GM18861 (cell line): ENCODE results near the gene SH3TC2.

ENCODE experiments used
- ATAC-seq: cut with Tn5 transposase; IDR thresholded peaks from one replicate; pipeline ENCODE4 v1.9.1; 2021; ENCODE audit not compliant: unreplicated experiment

The SH3TC2 gene

DNA sequence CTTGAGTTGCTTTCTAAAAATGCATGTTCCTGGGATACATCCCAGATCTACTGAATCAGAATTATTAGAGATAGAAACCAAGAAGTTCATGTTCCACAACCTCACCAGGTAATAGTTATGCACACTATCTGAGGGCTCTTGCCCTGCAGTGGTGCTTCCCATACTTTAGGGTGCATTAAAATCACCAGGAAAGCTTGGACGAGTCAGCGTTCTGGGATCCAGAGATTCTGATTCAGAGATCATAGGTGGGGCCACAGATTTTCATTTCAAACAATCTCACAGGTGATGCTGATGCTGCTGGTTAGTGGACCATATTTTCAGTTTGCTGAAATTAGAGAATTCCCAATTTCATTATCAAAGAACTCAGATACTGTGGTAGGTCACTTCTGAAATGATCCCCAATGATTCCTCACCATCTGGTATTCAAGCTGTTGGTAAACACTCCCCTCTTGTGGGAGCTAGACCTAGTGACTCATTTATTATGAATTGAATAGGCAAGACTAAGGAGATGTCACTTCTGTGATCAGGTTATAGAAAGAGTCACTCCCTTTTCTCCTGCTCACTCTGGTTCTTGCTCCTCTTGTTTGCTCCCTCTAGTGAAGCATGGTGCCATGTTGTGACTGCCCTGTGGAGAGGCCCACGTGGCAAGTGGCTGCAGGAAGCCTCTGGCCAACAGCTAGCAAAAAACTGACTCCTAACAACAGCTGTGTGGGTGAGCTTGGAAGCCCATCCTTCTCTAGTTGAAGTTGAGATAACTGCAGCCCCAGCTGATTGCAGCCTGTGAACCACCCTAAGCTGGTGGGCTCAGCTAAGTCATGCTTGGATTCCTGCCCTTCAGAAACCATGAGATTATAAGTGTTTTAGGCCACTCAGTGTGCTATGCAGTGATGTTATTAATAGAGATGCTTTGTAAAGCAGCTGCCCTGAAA lies 59.8 kb downstream of the SH3TC2 start:
- no peak for ATAC-seq

DNA sequence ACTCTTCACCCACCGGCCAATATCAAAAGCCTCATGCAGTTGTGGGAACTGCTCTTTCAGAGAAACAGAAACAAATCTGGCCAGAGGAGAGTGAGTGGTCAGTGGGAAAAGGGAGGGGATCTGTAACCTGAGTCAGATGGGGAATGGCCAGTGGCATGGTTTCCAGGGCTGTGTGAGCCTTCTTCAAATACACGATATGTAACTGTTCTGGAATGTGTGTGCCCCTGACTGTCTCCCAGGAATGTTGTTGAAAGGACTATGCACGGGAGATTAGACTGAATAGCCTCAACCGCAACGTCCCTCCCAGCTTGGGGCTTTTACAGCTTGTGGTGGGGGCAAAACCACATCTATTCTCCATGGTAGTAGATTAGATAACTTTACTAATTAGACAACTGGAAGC lies 60.8 kb downstream of the SH3TC2 start:
- no peak for ATAC-seq

DNA sequence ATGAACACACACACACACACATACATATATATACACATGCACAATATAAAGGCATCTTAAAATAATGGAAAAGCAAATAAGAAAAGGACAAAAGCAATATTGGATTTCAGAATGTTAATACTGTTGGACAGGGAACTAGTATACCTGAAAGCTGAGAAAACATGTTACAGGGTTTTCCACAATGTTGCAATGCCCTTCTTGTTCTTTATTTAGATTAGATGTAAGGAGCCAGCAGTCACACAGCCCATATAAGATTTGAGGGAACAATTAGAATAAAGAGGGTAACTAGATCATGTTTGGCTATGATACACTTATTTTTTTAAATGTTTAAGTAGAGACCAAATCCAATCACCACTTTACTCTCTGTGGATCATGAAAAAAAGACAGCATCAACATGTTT lies 61.7 kb downstream of the SH3TC2 start:
- ATAC-seq = no peak

DNA sequence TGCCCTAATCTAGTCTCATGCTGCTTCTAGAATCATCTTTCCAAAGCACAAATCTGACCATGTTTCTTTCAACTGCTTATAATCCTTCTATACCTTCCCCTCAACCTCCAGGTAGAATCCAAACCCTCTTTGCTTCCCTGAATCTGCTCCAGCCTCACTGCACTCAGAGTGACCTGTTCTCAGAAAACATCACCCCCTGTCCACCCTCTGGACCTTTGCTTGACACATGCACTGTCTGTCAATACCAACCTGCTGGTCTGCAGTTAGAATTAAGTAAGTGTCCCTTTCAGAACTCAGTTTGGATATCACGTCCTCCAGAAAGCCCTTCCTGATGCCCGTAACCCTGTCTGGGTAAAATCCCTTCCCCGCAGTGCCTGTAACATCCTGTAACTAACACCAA lies 63.1 kb downstream of the SH3TC2 start:
- ATAC-seq = no peak

DNA sequence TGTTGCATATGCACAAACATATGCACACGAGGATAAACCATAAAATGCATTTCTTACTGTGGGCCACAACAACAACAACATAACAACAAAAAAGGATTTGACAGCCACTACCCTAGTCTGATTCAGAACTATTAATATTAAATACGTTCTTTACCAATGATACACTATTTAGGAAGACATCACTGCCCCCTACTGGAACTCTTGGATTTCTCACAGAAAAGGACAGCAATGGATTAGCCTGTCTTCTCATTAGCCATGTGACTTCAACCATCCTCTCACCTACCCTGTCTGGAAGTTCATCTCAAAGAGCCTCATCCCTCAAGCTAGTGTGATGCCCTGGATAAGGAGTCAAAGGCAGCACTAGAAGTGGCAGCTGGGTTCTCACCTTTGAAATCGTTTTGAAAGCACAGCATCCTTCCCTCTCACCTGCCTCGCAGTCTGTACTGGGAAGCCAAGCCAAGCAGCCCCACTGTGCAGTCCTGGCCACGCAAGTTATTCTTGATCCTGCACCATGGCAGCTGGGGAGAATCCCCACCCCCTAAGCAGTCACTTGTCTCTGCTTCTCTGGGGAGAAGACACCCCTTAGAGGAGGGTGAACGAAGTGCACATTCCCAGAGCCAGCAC lies 64.6 kb downstream of the SH3TC2 start:
- ATAC-seq = peak; percentile 59

DNA sequence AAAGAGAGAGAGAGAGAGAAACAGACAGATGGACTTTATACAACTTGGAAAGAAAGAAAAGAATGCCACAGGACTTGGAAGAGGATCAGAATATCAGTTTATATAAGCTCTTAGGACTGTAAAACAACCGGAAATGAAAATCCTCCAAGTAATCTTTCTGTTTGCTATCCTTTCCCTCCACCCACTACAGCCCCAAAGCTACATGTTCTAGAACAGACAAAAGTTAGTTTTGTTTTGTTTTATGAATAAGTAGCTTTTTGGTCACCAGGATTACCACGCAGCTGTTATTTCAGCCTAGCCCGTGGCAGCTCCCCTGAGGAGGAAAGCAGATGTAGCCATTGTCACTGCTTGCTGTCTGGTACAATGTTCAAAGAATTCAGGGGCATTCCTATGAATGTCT lies 66.6 kb downstream of the SH3TC2 start:
- ATAC-seq = no peak

DNA sequence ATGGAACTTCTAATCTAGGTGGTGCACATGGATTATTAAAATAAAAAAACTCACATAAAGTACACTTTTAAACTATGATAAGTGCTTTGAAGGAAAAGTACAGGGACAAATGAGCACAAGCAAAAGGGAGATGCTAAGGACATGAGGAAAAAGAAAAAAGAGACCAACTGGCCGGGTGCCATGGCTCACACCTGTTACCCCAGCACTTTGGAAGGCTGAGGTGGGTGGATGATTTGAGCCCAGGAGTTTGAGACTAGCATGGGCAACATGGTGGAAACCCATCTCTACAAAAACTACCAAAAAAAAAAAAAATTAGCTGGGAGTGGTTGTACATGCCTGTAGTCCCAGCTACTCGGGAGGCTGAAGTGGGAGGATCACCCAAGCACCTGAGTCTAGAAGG lies 67.1 kb downstream of the SH3TC2 start:
- ATAC-seq = no peak

DNA sequence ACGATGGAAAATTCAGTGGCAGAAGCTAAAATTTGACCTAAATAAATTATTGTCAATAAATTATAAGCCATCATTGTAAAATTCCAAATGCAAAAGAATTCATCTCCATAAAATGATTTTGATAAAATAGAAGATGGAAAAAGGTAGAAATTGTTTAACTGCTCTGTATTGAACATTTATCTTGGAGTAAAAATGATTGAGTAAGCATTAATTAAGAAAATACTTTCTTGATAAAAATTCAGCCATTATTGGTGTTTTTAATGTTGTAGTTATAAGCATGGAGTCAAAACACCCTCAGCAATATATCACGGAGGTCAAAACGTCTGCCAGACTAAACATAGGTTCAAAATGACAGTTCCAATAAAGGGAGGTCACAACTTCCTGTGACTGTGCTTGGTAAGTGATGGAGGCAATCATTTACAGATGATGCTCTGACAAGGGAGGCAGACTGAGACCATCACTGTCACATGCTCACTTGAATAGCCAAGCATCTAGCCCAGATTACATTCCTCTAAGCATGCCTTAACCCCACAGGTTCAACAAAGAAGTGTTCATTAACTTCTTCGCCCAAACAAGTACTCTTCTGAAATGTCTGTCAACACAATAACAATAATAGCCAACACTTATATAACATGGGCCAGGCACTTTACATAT lies 69.5 kb downstream of the SH3TC2 start:
- ATAC-seq = no peak

DNA sequence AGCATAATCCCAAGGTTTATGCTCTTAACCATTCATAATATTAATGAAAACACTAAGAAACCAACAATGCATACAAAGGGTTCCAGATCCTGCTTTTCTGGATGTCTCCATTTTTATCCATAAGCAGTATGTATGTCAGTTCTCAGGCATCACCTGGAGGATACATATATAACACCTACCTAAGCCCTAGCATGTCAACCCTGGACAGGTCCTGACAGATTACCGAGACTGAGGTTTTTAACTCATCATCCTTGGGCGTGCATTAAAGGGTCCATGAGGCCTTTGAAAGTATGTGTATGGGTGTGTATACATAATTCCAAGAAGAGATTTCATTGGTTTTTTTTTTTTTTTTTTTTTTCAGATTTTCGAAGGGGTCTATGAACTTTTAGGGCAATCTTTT lies 70.6 kb downstream of the SH3TC2 start:
- ATAC-seq = no peak

DNA sequence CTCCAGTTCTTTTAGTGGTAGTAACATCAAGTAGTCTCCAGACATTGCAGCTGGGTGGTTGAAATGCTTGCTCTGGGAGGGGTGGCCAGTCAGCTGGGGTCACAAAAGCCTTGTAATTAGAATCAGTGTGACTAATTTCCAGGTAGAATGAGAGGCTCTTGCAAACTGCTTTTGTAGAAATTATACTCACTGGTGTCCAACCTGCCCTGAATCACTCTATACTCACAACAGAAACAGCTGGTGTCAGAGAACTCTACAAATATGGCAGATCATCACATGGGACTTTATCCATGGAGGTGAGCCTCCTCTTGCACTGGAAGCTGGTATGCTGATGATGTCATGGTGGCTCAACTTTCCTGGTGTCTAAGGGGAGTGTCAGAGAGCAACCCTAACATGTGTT lies 71.3 kb downstream of the SH3TC2 start:
- ATAC-seq = no peak

DNA sequence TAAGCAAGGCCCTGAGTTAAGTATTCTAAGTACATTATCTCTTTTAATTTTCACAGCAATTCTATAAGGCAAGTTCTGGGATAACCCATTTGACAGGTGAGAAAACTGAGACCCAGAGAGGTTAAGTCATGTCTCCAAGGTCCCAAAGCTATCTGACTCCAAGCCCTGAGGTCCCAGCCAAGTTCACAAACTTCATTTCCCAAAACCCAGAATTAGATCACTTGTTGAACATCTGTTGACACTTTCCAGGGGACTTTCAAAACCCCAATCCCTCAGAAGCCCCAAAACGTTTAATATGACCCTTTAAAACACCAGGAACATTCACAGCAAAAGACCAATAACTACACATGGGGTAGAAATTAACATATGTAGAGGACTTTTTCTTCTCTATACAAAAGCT lies 72.0 kb downstream of the SH3TC2 start:
- ATAC-seq = no peak

DNA sequence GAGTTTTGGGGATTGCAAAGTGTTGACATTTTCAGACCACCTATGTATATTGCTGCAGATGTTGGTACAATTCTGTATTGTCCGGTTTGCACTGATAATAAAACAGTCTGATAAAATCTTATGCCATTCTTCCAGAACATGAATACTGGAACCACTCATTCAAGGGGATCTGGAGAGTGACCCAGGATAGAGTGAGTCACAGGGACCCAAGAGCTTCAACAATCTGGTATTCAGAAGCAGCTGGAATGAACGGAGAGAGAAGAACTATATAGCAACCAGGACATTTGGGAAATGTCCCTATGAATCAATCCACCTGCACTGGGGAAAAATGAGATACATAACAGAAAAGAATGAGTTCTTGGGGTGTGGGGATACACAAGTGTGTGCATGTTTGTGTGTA lies 73.3 kb downstream of the SH3TC2 start:
- ATAC-seq = no peak

DNA sequence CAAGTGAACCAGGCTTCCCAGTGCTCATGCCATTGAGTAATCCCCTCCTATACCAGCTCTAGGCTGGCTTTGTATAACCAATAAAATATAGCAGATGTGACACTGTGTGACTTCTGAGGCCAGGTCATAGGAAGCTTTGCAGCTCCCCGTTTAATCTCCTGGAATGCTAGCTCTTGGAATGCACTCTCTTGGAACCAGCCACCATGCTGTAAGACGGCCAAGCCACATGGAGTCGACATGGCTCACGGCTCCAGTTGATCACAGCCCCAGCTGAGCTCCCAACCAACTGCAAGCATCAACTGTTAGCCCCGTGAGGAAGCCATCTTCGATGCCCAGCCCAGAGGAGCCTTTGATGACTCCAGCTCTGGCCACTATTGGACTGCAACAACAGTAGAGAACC lies 74.5 kb downstream of the SH3TC2 start:
- ATAC-seq = no peak

DNA sequence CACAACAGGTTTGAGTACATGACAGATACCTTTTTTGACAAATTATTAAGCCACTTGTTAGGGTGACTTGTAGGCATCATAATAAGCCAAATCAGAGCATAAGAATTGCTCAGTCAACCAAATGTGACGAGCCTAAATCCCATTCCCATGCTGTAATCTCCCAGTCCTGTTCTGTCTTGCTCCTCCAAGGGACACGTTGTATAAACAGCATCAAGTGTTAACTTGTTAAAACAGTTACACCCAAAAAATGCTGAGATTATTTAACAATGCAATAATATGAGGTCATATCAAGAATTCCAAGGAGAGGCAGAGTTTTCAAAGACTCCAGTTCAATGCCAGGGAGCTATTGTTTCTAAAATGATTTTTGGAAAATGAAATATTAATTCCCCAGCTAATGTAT lies 76.2 kb downstream of the SH3TC2 start:
- ATAC-seq = no peak

DNA sequence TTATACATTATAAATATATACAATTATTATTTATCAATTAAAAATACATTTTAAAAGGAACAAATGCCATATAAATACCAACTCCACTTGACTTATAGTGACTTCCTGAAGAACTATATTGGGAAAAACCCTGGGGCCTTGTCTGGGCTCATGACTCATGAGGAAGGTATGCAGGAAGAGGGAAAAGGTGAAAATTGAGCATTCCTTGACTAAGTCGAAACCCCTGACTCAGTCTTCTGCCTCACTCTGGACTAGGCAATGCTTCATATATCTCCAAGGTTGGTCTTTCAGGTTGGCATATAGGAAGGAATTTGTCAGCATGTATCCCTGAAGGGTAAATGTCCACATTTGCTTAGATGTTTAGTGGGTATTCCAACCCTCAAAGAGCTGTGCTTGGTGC lies 78.5 kb downstream of the SH3TC2 start:
- ATAC-seq = no peak

DNA sequence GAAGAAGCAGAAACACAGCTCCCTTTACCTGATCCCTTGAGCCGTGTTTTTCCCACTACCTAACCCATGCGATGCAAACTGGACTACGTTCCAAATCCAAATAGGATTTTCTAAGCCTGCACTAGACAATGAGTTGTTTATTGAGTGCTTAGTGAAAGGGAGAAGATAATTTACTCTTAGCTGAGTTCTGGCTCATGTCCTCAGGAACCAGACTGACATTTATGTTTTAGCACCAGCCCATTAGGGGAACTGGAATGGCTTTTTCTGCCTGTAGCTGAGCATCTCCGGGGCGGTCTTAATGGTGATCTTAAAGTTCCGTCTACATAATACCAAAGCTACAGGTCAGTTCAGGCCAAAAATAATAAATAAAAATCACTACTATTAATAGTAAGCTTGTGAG lies 81.5 kb downstream of the SH3TC2 start:
- ATAC-seq = no peak

DNA sequence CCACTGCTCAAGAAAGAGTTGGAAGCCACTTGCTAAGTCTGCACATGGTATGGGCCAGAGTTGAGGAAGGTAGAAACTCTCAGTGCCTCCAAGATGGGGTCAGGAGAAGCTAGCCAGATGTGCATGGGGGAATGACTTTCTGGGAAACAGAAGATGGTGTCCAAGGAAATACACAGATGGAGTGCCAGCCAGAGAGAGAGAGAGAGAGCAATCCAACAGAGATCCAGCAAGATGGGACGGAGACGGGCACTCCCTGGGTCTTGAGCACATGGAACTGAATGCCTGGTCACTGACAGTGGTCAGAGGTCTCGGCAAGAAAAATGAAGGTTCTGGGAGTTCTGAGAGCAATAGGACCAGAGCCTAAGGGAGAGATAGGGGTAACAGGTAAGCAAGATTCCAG lies 82.1 kb downstream of the SH3TC2 start:
- ATAC-seq = no peak

DNA sequence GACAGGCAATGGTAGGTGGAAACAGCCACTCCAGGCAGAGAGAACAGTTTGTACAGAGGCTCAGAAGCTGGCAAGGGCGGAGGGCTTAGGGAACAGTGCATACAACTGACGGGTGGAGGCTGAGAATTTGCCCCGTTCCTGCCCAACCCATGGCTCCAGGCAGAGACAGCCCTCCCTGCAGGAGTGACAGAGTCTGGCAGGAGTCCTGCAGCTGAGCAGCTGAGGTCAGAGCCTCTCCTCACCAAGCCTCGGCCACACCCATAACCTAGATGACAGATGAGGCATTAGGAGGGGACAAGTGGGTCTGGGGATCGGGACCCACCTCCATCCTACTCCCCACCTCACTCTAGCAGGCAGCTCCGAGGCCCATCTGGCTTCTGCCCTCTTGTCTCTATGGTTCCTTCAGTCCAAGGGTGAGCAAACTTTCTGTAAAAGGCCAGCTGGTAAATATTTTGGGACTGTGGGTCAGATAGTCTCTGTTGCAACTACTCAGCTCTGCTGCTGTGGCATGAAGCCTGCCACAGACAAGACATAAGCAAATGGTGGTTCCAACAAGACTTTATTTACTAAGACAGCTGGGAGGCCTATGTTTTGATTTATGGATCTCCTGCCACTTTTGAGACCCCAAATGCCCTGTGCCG lies 83.7 kb downstream of the SH3TC2 start:
- ATAC-seq = no peak

DNA sequence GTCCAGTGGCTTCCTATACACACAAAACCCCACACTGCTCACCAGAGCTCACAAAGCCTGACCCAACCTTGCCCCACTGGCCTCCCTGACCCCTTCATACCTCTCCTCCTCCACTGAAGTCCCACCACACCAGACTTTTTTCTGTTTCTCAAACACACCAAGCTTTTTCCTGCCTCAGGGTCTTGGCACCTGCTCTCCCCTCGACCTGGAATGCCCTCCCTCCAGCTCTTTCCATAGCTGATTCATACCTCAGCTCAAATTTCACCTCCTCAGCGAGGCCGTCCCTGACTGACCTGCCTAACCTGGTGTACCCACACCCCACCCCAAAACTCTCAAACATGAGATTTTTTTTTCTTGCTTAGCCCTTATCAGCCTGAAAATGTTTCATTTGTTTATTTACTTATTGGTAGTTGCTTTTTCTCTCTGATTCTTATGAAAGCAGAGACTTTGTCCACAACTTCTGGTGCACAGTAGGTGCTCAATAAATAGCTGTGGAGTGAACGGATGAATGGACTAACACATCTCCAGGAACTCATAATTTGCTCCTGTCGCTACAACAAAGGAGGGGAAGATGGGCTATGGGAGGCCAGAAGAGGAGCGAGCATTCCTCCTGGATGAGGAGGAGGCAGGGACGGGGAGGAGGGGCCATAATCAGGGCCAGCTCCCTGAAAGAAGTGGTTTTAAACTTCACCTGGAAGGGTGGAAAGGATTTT lies 84.3 kb downstream of the SH3TC2 start:
- no peak for ATAC-seq

DNA sequence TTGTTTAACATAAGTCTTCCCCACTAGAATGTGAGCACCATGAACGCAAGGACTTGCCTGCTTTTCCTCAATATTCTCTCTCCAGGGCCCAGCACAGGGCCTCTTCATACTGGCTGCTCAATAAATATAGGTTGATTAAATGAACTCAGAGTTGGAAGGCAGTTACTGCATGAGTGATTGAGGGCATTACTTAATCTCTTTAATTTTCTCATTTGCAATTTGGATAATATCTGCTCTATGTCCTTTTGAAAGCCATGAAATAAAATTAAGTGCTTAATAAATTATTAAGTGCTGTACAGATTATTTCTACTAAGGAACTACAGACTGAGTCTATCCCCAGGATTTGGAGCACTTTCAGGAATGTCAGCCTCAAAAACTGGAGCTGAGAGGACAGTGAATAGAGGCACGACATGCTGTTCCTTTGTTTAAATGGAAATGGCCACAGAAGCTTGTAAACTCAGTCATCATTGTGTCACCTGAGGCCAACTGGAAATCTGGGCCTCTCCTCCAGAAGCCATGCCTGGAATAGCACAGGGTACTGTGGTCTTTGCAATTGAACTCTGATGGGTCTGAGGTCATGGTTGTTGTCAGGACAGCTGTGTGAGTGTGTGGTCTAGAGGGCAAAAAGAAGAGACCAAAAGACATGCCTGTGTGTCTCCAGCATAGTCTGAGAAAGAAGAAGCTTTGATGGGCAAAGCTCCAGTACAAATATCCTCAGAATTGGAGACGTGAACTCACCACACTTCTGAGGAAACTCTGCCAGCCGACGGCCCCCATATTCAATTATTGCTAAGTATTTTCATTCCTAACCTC lies 86.1 kb downstream of the SH3TC2 start:
- ATAC-seq = no peak
